Skin of body (tissue), 2 donors: Measurements from ENCODE around the gene MAST2. TPM values are rescaled to one million over a fixed set of nuclear protein-coding genes. Genes with fewer than 3 reads are reported as not detected.

ENCODE experiments used
- DNase-seq: peaks from one replicate; lab custom pipeline; 2025; lab: John Stamatoyannopoulos, UW
- total RNA-seq: library from RNA; depleted of rRNA; stranded (reverse); fragments of >200 nt; gene quantifications from one replicate; pipeline ENCODE4 v1.2.3, GENCODE V29; 2014

Gene MAST2
- total RNA-seq, 1 donor from 2014 or later = 29.0 TPM

- DNase-seq = no peak
Observed at GRCh38 chr1:45974541-45975269, 171.3 kb downstream of the MAST2 start.

DNA sequence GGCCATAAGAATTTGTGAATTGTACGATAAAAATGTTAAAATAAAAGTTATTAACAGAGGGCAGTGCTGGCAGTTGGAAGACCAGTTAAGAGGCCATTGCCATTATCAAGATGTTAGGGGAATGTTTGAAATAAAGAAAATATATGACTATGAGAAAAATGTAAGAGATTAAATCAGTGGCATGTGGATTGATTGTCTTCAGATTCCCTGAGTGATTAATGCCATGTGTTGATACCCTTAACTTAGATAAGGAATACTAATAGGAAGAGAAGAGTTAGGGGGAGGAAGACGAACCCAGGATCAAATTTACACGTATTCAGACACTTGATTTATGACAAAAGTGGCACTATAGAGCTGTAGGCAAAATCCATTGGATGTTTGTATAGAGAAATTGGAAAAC is 173.2 kb downstream of the MAST2 start:
- DNase-seq = no peak

GRCh38 chr1:45979074-45979777 is 175.8 kb downstream of the MAST2 start:
- DNase-seq = no peak

DNA sequence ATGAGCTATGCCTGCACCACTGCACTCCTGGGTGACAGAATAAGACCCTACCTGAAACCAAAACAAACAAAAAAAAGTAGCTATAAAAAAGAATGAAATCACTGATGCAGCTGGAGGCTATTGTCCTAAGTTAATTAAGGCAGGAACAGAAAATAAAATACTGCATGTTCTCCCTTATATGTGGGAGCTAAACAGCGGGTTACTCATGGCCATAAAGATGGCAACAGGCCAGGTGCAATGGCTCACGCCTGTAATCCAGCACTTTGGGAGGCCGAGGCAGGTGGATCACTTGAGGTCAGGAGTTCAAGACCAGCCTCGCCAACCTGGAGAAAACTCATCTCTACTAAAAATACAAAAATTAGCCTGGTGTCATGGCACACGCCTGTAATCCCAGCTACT is 176.4 kb downstream of the MAST2 start:
- DNase-seq = no peak

- no peak for DNase-seq
Observed at GRCh38 chr1:45982359-45982758, 178.9 kb downstream of the MAST2 start.

- no peak for DNase-seq
Observed at GRCh38 chr1:45983967-45984366, 180.6 kb downstream of the MAST2 start.

DNA sequence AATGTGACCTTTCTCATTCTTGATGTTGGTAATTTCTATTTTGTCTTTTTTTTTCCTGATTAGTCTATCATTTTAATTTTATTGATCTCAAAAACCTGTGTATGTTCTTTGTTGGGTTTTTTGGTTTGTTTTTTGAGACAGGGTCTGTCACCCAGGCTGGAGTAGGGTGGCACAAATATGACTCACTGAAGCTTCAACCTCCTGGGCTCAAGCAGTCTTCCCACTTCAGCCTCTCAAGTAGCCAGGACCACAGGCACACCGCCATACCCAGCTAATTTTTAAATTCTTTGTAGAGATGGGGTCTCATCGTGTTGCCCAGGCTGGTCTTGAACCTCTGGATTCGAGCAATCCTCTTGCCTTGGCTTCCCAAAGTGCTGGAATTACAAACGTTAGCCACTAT is 183.8 kb downstream of the MAST2 start:
- DNase-seq = no peak

DNA sequence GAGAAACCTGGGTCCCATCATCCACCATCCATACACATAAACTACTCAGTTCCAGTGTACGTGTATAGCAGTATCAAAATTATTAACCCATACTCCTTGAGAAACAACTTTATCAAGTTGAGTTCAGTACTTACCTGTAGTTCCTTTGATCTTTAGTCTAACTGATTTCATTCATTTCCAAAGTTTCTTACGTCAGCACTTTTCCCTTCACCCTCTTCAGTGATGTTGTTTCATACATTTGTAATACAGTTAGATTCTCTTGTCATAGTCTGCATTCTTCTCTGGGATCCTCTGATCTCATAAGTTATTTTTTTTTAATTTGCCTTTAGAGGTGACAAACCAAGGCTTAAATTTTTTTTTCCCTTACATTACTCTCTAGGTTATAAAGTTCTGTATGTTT is 185.8 kb downstream of the MAST2 start:
- DNase-seq = no peak

- DNase-seq = no peak
Observed at GRCh38 chr1:45994423-45994822, 191.0 kb downstream of the MAST2 start.

DNA sequence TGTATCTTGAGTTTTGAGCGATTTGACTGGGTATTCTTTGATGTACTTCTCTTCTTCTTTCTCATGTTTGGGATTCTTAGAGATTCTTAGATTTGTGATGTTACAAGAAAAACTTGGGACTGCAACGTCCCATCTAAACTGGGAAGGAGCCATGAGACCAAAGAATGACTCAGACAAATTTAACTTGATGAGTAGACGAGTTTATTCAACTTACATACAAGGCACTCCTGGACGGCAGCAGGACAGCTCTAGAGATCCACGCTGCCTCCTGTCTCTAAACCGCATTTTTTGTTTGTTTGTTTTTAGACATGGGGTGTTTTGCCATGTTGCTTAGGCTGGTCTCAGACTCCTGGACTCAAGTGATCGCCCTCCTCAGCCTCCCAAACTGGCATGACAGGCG is 191.9 kb downstream of the MAST2 start:
- DNase-seq = no peak

DNA sequence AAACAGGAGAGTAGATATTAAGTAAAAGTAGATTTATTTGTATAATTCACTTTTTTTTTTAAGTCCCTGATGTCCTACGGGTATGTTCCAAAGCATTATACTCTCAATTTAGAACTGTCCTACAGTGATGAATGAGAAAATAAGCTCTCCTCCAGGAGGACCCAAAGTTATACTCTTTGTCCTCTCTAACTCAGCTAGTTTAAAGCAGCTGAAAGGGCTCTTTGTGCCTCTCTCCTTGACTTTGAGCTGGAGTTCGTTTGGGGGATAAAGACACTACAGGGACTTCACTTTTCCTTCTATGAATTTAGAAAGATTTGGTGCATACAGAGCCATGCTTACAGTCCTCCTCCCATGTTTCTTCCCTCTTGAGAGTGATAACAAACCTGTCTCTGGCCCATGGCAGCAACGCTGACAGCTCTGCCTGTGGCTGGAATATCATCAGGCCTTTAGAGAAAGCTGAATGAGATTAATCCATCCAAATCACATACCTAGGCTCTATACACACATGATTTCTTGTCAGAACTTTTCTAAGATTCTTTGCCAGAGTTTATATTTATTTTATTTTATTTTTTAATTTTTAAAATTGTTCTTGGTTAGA is 194.7 kb downstream of the MAST2 start:
- DNase-seq = no peak

DNA sequence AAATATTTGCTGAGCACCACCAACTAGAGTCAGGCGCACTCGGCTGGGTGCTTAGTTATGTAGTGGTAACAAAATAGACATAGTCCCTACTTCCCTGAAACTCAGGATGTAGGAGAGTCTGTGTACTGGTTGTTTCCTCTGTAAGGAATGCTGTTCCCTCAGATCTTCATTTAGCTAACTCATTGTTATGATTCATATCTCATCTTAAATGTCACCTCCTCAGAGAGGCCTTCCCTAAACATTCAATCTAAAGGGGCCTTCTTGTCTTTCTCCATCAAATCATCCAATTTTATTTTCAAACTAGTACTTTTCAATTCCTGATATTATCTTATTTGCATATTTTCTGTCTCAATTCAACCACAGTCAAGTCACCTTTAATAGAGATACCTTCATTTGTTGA is 196.1 kb downstream of the MAST2 start:
- DNase-seq = no peak

GRCh38 chr1:46001081-46001785 is 197.8 kb downstream of the MAST2 start:
- DNase-seq = no peak

- no peak for DNase-seq
Observed at GRCh38 chr1:46002551-46003150, 199.2 kb downstream of the MAST2 start.

- no peak for DNase-seq
Observed at GRCh38 chr1:46003315-46003714, 199.9 kb downstream of the MAST2 start.

DNA sequence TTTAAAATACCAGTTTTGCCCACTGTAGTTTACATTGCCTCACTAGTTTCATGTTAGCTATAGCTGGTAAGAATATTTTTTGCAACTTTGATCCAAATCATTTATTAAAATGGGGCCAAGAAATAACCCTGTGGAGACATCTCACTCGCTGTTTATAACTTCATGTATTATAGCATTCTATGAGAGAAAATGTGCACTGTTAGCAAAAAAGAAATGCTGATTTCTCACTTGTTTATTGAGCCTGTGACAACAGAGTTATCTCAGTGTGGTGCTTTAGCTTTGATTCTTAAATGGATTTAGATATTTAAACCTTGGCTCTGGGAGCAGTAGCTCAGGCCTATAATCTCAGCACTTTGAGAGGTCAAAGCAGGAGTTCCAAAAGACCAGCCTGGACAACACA is 201.1 kb downstream of the MAST2 start:
- DNase-seq = no peak

GRCh38 chr1:46005594-46005993 is 202.2 kb downstream of the MAST2 start:
- DNase-seq = no peak

GRCh38 chr1:46008585-46008984 is 205.2 kb downstream of the MAST2 start:
- DNase-seq = no peak

- DNase-seq = no peak
Observed at GRCh38 chr1:46010611-46011010, 207.2 kb downstream of the MAST2 start.

DNA sequence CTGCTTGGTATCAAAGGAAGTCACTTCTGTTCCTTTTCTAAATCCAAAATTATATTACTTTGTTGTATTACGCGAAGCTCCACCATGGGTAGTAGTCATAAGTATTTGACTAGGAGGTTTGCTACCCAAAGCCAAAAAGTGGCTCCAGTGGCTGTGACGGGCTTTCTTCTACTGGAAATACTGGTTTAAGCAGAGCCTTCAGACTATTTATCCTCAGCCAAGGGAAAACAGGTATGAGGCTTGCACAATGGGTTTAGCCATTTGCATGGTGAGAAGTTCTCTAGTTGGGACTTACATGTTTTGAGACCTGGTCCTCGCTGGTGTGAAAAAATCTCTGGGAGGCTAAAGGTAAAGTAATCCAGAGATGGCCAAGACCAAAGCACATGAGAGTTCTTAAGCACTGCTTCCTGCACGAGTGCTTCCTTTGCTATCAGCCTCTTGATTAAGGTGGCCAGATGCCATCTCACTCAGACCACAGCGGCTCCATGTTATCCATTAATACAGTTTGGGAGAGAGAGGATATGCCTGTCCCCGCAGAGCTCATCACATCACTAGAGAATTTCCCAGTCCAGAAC is 207.8 kb downstream of the MAST2 start:
- DNase-seq = no peak

DNA sequence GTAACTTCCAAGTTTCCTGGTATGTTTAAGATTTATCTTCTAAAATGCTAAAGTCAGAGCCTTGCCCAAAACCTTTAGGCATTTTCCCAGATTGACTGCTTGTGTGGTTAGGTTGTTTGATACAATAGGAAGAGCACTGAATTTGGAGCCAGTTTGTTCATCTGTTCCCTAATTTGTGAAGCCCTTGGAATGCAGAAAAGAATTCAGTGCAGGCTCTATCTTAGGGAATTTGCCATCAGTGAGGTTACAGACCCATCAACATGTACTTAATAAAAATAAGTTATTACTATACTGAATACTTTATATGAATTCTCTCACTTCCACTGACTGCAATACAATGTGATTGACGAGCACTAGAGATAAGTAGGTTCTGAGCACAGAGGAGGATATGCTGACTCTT is 208.8 kb downstream of the MAST2 start:
- DNase-seq = no peak
